Stimulated activated CD8-positive, alpha-beta memory T cell treated with anti-CD3 and anti-CD28 coated beads, Interleukin-4, amount 100 ng/mL, for 24 hours (primary cell): ENCODE measurements around the gene DBH.

Experiments used
- DNase-seq: peaks from one replicate; pipeline ENCODE4 v3.0.0-alpha.2; 2020; ENCODE audit warnings: low read depth

DBH gene

DNA sequence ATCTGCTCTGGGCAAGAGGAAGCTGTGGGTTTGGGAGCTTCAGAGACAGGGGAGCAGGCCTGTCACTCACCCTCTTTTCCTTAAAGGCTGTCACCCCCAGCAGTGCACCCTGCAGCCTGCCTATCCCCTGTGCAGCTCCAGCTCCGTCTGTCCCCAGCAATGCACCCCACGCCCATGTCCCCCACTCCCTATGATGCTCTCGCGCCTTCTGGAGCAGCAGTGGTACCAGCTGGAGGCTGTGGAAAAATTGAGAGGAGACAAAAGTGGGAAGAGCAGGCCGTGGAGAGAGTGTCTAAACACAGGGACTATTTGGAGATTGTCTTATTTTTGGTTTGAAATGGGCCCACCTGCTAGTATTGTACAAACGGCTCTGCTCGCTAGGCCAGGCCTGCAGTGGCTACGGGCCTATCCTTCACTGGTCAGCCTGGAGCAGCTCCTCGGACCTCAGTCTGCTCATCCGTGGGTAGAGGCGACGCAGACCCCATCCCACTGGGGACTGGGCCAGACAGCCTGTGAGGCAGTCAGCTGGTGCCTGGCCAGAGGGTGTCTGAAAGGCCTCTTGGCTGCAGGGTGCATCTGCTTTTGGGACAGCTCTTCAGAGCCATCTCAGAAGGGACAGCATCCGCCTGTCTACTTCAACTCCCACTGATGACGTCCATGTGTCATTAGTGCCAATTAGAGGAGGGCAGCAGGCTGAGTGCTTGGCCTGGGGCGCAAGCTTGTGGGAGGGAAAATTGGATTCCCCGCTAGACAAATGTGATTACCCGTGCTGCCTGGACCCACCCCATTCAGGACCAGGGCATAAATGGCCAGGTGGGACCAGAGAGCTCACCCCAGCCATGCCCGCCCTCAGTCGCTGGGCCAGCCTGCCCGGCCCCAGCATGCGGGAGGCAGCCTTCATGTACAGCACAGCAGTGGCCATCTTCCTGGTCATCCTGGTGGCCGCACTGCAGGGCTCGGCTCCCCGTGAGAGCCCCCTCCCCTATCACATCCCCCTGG is at the start of gene DBH:
DBH (plus strand) TSS at position 831 of the 999 bp plus-strand sequence; CDS start at position 840, 9 bp downstream.
- no peak for DNase-seq

DNA sequence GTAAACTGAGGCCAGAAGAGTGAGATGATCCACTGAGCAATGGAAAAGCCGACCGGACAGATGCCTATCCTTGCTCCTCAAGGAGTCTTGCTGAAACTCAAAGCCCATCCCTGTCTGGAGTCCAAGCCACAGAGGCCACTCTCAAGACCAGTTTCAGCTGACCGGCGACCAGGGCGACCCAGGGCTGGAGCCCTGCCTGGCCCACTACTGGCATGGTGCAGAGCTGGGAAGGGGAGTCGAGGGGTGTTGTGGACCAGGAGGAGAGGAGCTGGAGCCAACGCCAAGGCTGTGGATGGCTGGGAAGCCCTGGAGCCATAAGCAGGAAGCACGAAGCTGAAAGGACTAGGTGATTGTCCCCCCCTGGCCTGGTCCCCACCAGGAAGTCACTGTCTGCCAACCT is 49.1 kb upstream of the DBH start:
- DNase-seq, result no peak

DNA sequence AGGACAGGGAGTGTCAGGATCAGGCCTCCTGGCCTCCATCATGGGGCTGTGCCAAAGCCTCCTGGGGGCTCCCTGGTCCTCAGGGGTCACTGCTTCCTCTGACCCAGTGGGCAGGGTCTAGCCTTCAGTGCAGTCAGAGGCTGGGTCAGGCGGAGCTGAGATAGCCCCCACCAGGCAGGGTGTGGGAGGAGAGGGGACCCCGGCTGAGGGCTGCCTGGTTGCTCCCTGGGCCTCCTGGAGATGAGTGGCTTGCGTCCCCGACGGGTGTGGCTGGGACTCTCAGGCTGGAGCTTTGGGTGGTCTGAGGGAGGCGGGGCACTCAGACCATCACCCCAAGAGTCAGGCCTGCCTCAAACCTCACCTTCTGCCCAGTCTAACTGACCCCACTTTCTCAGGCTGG is 48.7 kb upstream of the DBH start:
- no peak for DNase-seq

DNA sequence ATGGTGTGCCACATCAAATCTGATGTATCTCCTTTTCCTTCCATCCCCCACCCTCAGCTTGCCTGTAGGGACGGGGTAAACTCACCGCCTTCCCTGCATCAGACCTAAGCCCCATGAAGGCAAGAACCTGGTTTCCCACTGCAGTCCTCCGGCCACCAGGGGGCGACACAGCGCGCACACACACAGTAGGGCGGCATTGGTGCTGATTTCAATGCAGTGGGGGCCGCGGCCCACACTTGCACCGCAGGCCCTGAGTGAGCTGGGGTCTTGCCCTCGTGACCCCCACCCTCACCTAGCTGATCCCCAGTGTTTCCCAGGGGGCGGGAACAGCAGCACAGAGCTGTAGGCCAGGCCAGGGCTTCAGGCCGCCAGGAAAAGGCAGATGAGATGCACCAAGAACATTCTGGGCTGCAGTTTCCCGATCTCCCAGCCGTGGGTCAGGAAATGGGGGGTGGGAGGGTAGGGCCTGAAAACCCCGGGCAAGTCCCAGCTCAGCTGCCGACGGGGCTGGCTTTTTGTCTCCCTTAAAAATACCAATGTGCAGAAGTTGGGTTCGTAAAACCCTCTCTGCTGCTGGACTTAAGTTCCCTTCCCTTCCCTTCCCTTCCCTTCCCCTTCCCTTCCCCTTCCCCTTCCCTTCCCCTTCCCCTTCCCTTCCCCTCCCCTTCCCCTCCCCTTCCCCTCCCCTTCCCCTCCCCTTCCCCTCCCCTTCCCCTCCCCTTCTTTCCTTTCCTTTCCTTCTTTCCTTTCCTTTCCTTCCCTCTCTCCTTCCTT is 46.5 kb upstream of the DBH start:
- DNase-seq, result peak; percentile 19

DNA sequence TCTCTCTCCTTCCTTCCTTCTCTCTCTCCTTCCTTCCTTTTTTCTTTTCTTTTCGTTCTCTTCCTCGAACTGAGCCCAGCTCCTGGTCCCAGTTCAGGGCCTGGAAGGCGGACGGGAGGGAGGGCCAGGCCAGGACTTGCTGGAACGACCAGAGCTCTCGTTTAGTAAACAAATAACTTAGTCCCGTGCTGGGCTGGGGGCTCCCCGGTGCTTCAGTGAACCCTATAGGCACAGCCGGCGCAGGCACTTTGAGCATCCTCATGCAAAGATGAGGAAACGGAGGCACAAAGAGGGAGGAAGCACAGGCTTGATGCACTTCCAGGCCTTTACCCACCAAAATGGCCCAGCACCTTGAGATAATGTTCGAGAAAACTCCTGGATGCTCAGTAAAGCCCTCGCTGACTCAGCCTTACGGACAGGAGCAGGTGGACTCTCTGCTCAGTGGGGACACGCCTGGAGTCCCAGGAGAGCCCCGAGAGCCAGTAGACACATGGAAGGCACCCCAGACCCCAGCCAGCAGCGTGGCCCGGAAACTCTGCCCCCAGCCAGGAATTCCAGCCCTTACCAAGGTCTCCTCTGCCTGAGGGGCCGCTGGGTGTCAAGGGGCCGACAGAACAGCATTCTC is 45.8 kb upstream of the DBH start:
- DNase-seq, result no peak

DNA sequence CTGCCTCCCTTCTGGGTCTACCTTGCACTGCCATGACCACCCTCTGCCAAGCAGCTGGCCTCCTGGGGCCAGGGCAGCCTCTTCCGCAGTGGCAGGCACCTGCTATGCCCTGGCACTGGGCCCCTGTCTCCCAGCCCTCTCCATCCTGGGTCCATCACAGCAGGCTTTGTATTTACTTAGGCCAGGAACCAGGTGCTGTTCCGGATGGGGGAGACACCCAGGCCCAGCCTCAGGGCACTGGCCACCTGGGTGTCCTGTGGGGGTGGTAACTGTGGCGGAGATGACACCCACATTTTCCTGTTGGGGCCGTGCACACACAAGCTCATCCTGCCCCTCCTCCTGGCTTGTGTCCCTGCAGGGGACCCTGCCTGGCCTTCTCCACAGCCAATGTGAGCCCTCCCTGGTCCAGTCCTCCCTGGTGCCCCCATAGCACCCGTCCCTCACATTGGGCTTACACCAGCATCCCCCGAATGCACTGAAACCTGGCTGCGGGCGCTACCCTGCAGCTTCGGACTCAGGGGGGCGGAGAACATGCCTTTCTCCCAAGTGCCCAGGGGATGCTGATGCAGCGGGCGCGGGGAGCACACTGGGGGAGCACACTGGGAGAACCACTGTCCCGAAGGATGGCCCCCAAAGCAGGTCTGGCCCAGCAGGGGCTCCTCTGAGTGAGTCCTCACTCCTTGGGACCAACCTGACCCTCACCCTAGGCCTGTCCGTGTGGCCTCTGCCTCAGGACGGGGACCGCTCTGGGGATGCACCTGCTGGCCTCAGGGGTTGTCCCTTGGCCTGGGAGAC is 44.9 kb upstream of the DBH start:
- no peak for DNase-seq

DNA sequence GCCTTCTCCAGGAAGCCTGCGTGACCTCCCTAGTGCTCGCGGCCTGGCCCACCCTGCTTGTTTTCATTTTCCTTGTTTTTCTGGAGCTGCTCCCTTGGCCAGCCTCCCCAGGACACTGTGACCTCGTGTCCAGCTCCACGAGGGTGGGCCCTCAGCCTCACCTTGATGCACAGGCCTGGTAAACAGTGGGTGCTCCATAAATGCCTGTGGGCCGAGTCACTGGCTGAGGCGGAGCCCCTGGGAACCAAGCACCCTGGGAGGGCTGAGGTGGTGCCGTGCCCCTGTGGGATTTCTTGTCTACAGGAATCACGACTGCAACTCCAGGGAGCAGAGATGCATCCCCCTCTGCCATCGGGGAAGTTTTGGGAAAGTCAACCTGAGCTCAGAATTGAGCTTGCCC is 44.2 kb upstream of the DBH start:
- no peak for DNase-seq

DNA sequence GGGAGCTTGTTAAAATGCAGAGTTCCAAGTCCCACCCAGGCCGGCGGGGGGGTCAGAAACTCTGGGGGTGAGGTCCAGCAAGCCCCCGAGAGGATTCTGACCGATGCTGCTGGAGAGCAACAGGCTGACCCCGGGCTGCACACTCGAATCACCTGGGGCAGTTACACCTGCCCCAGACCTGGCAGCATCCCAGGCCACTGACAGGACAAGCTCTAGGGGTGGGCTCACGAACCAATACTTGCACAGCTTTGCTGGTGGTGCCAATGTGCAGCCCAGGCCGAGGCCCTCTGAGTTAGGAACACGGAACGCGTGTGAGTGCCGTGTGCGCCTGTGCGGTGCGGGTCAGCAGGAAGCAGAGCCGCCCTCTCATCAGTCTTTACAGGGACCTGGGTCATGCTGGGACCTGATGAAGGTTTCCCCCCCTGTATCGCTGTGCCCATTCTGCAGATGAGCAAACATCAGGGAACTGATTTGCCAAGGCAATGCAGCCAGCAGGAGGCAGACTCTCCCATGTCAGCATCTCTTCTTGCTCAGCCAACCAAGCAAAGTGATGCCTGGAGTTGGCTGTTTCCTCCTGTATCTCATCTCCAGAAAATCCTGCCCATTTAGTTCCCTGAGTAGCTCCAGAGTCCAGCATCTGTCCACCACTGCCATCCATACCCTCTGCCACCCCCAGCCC is 43.3 kb upstream of the DBH start:
- DNase-seq, result no peak

DNA sequence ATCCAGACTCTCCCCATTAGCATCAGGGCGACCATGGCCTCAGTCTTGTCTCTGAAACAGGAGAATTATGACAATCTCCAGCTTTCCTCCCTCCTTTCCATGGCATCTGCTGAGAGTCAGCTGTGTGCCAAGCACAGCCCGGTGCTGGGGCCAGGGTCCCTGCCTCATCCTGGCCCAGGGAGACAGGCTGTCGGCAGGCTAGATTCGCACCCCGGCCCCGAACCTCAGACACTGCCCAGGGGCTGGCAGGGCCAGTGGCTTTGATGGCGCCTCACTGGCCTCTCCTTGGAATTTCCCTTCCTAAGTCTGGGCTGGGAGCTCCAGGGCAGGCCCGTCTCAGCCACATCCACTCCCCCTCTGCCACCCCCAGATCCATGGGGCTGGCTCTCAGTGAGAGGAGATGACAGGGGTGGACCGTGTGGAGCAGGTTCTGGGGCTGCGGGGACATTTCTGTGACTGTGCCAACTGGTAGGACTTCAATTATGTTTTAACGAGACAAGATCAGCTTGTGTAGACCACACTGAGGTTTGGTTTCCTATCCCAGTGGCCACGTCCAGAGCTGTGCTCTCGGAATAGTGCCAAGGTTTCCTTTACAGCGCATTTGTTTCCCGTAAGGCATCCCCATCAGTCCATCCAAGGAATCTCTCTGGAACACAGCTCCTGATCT is 42.4 kb upstream of the DBH start:
- DNase-seq, result no peak

DNA sequence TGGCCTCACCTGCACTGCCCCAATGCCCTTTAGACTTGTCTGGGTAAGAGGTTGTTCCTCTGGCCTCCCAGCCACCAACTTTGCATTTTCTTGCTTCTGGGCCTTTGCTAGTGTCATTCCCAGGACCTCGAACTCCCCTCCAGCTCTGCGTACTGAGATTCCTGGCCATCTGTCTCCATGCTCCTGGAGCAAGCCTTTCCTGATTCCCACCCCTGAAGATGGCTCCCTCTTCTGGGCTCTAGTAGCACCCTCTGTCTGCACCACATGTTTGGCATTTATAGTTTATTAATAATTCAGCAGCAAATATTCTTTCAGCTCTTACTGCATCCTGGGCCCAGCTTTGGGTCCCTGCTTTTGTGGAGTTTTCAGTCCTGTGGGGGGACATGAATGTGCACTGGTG is 41.9 kb upstream of the DBH start:
- no peak for DNase-seq

DNA sequence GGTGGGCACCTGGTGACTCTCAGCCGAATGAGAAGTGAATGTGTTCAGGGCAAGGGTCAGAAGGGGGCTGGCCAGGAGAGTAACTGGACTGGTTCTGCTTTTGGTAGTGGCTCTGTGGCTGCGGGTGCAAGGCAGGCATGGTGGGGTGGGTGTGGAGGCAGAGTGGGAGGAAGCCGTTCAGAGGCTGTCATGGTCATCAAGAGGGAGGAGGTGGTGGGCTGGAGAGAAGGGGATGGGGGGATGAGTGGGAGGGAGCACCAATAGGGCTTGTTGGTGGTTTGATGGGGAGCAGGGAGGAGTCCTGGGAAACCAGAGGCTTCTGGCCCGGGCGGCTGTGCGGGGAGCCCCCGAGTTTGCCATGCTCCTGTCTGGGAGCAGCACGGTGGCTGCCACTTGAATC is 40.3 kb upstream of the DBH start:
- no peak for DNase-seq

DNA sequence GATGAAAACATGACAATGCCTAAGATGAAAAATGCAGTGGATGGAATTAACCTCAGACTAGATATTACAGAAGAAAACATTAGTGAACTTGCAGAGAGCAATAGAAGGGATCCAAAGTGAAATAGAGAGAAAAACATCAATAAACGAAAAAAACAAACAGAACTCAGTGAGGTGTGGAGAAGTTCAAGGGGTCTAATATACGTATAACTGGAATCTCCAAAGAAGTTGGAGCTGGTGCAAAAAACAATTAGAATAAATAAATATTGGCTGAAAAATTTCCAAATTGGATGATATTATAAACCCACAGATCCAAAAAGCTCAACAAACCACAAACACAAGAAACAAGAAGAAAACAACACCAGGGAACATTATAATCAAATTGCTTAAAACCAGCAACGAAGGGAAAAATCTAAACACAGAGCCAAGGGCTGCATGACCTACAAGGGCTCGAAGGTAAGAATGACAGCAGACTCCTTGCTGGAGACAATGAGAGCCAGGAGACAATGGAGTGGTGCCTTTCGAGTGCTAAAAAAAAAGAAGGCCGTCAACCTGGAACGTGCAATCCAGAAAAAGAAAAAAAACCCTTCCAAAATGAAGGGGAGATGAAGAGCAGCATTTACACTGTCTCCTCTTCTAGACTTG is 38.7 kb upstream of the DBH start:
- no peak for DNase-seq

DNA sequence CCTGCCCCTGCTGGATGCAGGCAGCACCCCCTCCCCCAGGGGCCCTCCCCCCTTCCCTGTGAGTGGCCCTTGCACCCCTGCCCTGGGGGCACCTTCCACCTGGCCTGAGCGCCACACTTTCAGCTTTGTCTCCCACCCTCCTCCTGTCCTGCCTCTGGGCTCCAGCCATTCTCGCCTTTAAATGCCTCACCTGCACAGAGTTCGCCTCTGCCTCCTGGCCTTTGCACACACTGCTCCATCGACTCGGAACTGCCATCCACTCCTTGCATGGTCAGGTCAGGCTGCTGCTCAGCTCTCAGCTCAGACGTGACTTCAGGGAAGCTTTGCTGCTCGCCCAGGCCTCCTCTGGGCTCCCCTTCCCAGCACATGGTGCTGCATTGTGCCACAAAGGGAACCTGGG is 37.2 kb upstream of the DBH start:
- DNase-seq, result no peak

DNA sequence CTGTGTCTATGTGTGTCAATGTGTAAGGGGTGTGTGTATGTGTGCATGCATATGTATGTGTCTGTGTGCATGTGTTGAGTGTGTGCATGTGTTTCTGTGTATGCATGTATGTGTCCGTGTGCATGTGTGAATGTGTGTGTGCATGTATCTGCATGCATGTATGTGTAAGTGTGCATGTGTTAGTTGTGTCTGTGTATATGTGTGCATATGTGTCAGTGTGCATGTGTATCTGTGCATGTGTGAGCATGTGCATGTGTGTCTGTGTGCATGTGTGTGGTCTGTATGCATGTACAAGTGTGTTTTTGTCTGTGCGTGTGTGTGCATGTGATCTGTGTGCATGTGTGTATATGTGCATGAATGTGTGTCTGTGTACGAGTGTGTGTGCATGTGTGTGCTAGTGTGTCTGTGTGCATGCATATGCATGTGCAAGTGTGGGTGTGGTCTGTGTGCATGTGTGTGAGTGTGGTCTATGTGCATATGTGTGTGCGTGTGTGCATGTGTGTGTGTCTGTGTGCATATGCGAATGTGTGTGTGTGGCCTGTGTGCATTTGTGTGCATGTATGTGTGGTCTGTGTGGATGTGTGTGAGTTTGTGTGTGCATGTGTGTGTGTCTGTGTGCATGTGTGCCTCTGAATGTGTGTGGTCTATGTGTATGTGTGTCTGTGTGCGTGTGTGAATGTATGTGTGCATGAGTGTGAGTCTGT is 36.5 kb upstream of the DBH start:
- DNase-seq, result no peak

DNA sequence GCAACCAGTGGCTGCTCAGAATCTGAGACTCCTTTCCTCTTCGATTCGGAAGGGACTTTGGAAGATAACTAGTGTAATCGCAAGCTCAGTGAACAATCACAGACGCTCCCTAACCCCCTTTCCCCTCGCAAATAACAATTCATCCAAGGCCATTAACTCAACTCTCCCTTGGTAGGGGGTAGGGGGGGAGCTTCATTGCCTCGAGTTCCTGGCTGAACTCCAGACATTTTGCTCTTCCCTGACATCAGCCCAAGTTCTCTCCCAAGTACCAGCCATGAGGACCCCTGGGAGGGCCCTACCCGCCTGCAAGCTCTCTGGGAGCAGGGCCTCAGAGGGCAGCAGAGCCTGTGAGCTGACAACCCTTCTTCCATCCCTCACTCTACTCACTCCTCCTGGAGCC is 35.4 kb upstream of the DBH start:
- DNase-seq, result no peak

DNA sequence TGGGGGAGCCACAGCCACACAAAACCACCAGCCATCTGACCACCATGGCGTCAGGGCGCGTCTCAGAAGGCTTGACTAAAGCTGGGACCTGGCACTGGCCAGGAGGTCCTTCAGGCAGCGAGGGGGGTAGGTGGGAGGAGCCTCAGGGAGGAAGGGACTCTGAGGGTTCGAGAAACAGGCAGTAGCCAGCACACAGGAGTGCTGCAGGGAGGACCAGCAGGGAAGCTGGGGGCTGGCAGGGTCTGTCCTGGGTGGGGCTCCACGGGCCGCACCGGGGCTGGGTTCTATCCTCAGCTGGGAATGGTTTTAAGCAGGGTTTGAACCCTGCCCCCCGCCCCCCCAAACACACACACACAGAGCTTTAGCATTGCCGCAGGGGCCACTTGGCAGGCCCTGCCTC is 34.4 kb upstream of the DBH start:
- no peak for DNase-seq

DNA sequence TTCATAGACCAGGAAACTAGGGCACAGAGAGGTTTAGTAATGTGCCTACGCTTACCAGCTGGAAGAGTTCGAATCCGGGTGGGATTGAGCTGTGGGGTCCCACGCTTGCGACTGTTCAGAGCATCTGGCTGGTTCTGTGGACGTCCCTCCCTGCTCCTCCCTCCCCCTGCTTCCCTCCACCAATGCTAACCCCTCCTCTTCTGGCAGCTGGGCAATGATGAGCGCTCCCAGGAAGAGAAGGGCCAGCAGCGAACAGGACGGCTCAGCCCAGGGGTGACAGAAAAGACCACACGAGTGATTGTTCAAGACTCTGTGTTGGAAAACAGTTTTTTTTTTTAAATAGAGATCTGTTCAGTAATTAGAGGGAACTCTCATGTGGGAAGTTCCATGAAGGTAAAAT is 33.9 kb upstream of the DBH start:
- no peak for DNase-seq

DNA sequence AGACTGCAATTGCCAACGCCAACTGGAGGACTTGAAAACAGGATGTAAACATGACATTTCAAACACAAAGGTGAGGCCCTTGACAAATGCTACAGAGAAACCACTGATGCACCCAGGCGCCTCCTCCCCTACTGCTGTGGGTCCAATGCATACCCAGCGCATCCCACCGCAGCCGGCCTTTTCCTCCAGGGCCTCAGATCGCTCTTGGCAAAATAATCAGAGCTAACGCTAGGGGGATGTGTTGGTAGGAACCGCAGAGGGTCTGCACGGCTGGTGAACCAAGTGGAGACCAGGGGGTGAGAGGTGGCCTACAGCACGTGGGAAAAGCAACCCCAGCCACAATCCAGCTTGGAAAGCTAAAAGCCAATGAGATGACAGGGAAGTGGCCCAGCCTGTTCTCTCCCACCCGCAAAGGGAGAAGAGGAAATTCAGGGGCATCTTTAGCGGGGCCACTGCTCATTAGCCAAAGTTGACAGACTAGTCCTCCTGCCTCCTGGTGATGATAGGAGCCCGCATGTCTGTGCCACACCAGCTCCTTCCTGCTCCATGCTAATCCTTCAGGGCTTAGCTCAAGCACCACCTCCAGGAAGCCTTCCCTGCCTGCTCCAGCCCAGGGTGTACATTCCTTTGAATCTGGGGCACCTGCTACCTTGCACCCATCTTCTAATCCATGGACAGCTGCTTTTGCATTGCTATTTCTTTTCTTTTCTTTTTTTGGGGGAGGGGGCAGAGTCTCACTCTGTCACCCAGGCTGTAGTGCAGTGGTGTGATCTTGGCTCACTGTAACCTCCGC is 32.8 kb upstream of the DBH start:
- no peak for DNase-seq

DNA sequence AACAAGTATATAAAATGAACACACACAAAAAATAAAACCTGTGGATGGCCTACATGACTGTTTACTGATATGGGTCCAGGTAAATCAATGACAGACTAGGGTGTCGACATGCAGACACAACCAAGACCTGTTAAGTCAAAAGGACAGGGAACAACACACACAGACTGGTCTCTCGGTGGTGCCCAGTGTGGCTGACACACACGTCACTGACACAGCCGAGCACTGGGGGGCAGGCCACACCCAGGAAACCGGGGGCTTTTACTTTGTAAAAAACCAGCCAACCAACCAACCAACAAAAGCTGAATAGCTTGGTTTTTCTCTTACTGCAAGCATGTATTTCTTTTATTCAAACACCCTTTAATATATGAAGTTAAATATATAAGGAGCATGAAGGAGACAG is 31.9 kb upstream of the DBH start:
- DNase-seq, result peak; percentile 19
